Astrocyte (in vitro differentiated cells and primary cell): ENCODE measurements around the gene CMIP. TPM values are rescaled to one million over a fixed set of nuclear protein-coding genes. Genes with fewer than 3 reads are reported as not detected.

Experiments
- DNase-seq: peaks from one replicate; pipeline ENCODE4 v3.0.0-alpha.2; 2010; ENCODE audit warnings: low read depth
- FAIRE-seq: peaks from 2 replicates; lab custom pipeline; 2011; peaks lifted over from hg19 to GRCh38; lab: Jason Lieb, UNC
- H2AFZ ChIP-seq: 2 replicates; pipeline ENCODE4 v1.6.0; 2012; ENCODE audit warnings: low read depth, low read length, inconsistent platforms
- H3K27ac ChIP-seq: 2 replicates; pipeline ENCODE4 v1.5.1; 2011; ENCODE audit warnings: low read depth, low read length, inconsistent platforms
- H3K27me3 ChIP-seq: 2 replicates; pipeline ENCODE4 v1.6.0; 2011; ENCODE audit warnings: low read length, inconsistent platforms; ENCODE audit not compliant: insufficient read depth
- H3K36me3 ChIP-seq: 2 replicates; pipeline ENCODE4 v1.5.1; 2011; ENCODE audit warnings: low read length, inconsistent platforms; ENCODE audit not compliant: insufficient read depth
- H3K4me1 ChIP-seq: 2 replicates; pipeline ENCODE4 v1.5.1; 2011; ENCODE audit warnings: low read length, inconsistent platforms; ENCODE audit not compliant: insufficient read depth
- H3K4me2 ChIP-seq: 2 replicates; pipeline ENCODE4 v1.6.0; 2012; ENCODE audit warnings: low read length, inconsistent platforms
- H3K4me3 ChIP-seq: 2 replicates; pipeline ENCODE4 v1.5.1; 2011; ENCODE audit warnings: low read depth, mild to moderate bottlenecking, low read length, inconsistent platforms; ENCODE audit not compliant: insufficient read depth
- H3K79me2 ChIP-seq: 2 replicates; pipeline ENCODE4 v1.6.0; 2012; ENCODE audit warnings: mild to moderate bottlenecking, low read length, inconsistent platforms; ENCODE audit not compliant: insufficient read depth
- H3K9ac ChIP-seq: 2 replicates; pipeline ENCODE4 v1.6.0; 2012; ENCODE audit warnings: mild to moderate bottlenecking, low read length, inconsistent platforms
- H3K9me3 ChIP-seq: 2 replicates; pipeline ENCODE4 v1.5.1; 2012; ENCODE audit warnings: low read depth, mild to moderate bottlenecking, low read length, inconsistent platforms; ENCODE audit not compliant: insufficient read depth
- H4K20me1 ChIP-seq: 2 replicates; pipeline ENCODE4 v1.6.0; 2012; ENCODE audit warnings: low read length, inconsistent platforms; ENCODE audit not compliant: insufficient read depth
- H3K27ac Mint-ChIP-seq: one replicate; pipeline ENCODE4 v1.8.0; 2021; ENCODE audit warnings: mild to moderate bottlenecking, mixed read lengths; ENCODE audit not compliant: unreplicated experiment
- H3K27me3 Mint-ChIP-seq: one replicate; pipeline ENCODE4 v1.8.0; 2021; ENCODE audit warnings: low read depth, mixed read lengths; ENCODE audit not compliant: unreplicated experiment
- H3K36me3 Mint-ChIP-seq: one replicate; pipeline ENCODE4 v1.8.0; 2021; ENCODE audit warnings: low read depth, mixed read lengths; ENCODE audit not compliant: unreplicated experiment
- H3K4me1 Mint-ChIP-seq: one replicate; pipeline ENCODE4 v1.8.0; 2021; ENCODE audit warnings: low read depth, mixed read lengths; ENCODE audit not compliant: unreplicated experiment
- H3K4me3 Mint-ChIP-seq: one replicate; pipeline ENCODE4 v1.8.0; 2021; ENCODE audit warnings: mild to moderate bottlenecking, moderate library complexity, mixed read lengths; ENCODE audit not compliant: unreplicated experiment
- H3K9me3 Mint-ChIP-seq: one replicate; pipeline ENCODE4 v1.8.0; 2021; ENCODE audit warnings: mild to moderate bottlenecking, mixed read lengths; ENCODE audit not compliant: unreplicated experiment
- total RNA-seq: library from RNA; stranded (reverse); gene quantifications from 2 replicates; pipeline ENCODE4 v1.2.1, GENCODE V29; 2021
- TF ChIP-seq, protein P1 (sequence below): IDR thresholded peaks from 2 replicates; pipeline ENCODE4 v1.5.1; 2011; ENCODE audit warnings: low read depth, mild to moderate bottlenecking, inconsistent platforms, low read length, moderate library complexity; ENCODE audit not compliant: insufficient read depth

CMIP gene
- total RNA-seq, 1 donor from 2014 or later, result 71.5 TPM

DNA sequence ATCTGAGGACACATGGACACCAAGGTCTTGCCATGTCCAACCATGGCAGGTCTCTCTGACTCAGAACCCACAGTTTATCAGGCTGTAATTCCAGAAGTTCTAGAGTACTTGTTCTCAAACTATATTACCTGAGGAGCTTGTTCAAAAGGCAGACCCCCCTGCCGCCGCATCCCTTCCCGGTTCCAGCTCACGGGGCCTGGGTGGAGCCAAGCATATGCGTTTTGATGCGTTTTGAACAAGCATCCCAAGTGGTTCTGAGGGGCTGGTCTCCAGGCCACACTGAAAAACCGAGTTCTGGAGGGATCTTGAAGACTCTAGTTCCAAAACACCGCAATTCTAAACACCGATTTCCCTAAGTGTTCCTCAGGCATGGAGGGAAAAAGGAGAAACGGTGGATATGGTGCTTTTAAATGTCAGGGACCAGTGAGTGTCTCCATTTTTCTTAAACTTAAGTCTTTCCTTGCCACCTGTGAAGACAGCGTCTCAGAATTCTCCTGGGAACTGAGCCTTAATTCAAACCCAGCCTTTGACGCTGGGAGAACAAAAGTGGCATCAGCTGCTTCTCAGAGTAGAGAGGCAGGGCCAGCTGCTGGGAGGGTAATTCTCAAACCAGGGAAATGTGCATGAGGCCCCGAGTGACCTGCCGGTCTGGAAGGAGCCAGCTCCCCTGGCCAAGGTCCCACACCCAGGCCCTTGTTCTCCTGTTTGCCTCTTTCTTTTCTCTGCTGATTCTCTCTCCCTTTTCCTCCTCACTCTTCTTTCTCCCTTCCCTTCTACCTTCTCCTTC is 250.1 kb downstream of the CMIP start:
- Mint-ChIP-seq H3K4me1 (peaks cover 13% of the 10 kb centered on the region), H3K9me3 (no peaks in the 10 kb centered on the region), H3K36me3 (peaks cover 35% of the 10 kb centered on the region), H3K4me3 (no peak overlapping the region), H3K27me3 (no peaks in the 10 kb centered on the region), H3K27ac (no peak overlapping the region)
- no peak for FAIRE-seq
- DNase-seq, result peak; percentile 24
- Histone ChIP-seq H3K36me3 (no peaks in the 10 kb centered on the region), H3K4me1 (peaks cover 41% of the 10 kb centered on the region), H3K27ac (peak overlapping the region; percentile 94), H3K9ac (peak overlapping the region; percentile 82), H2AFZ (no peak overlapping the region), H3K9me3 (no peaks in the 10 kb centered on the region), H3K79me2 (peaks cover 10% of the 10 kb centered on the region), H3K4me2 (peak overlapping the region; percentile 49), H3K4me3 (no peak overlapping the region), H3K27me3 (no peaks in the 10 kb centered on the region), H4K20me1 (peaks cover 5% of the 10 kb centered on the region)
- TF ChIP-seq, protein P1, sequence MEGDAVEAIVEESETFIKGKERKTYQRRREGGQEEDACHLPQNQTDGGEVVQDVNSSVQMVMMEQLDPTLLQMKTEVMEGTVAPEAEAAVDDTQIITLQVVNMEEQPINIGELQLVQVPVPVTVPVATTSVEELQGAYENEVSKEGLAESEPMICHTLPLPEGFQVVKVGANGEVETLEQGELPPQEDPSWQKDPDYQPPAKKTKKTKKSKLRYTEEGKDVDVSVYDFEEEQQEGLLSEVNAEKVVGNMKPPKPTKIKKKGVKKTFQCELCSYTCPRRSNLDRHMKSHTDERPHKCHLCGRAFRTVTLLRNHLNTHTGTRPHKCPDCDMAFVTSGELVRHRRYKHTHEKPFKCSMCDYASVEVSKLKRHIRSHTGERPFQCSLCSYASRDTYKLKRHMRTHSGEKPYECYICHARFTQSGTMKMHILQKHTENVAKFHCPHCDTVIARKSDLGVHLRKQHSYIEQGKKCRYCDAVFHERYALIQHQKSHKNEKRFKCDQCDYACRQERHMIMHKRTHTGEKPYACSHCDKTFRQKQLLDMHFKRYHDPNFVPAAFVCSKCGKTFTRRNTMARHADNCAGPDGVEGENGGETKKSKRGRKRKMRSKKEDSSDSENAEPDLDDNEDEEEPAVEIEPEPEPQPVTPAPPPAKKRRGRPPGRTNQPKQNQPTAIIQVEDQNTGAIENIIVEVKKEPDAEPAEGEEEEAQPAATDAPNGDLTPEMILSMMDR, result no peak

GRCh38 chr16:81695321-81696165 is 250.9 kb downstream of the CMIP start:
- Histone ChIP-seq H3K4me2 (peak overlapping the region; percentile 49), H3K9me3 (no peaks in the 10 kb centered on the region), H3K4me3 (no peak overlapping the region), H3K27ac (peak overlapping the region; percentile 94), H3K79me2 (peaks cover 10% of the 10 kb centered on the region), H3K36me3 (no peaks in the 10 kb centered on the region), H3K27me3 (no peaks in the 10 kb centered on the region), H4K20me1 (peaks cover 5% of the 10 kb centered on the region), H3K9ac (peak overlapping the region; percentile 82), H3K4me1 (peaks cover 46% of the 10 kb centered on the region), H2AFZ (no peak overlapping the region)
- H3K27me3 Mint-ChIP-seq, result no peaks in the 10 kb centered on the region
- no peak overlapping the region for H3K4me3 Mint-ChIP-seq
- DNase-seq, result peak; percentile 65
- H3K4me1 Mint-ChIP-seq, result peaks cover 16% of the 10 kb centered on the region
- H3K9me3 Mint-ChIP-seq, result no peaks in the 10 kb centered on the region
- peaks cover 39% of the 10 kb centered on the region for H3K36me3 Mint-ChIP-seq
- FAIRE-seq, result no peak
- no peak overlapping the region for H3K27ac Mint-ChIP-seq
- TF ChIP-seq, protein P1, result no peak
